Measurements from ENCODE around the gene HS3ST5.

- TF ChIP-seq POLR2AphosphoS5 (IDR thresholded peaks at IDR 0.05) (no peak), POLR2A (IDR thresholded peaks at IDR 0.05) (no peak)
Observed at GRCh38 chr6:114153448-114153847, 189.4 kb downstream of the HS3ST5 start.
